Testis (tissue), 3 donors: Measurements from ENCODE around the gene DZIP1L. TPM values are rescaled to one million over a fixed set of nuclear protein-coding genes. Genes with fewer than 3 reads are reported as not detected.

ENCODE experiments used
- DNase-seq: peaks from one replicate; pipeline ENCODE4 v3.0.0-alpha.2; 2019
- H3K27ac ChIP-seq, 2 donors: fragments of 200-600 bp; sonication (generic); one replicate each; pipeline ENCODE4 v1.5.1; 2019
- H3K27me3 ChIP-seq: fragments of 200-600 bp; sonication (generic); one replicate; pipeline ENCODE4 v1.5.1; 2019
- H3K36me3 ChIP-seq: fragments of 200-600 bp; sonication (generic); one replicate; pipeline ENCODE4 v1.5.1; 2017; ENCODE audit warnings: low read depth; ENCODE audit errors: missing control alignments
- H3K4me1 ChIP-seq: fragments of 200-600 bp; sonication (generic); one replicate; pipeline ENCODE4 v1.5.1; 2019
- H3K4me3 ChIP-seq, 2 donors: fragments of 200-600 bp; sonication (generic); one replicate each; pipeline ENCODE4 v1.5.1; 2017 to 2019
- H3K9me3 ChIP-seq: fragments of 200-600 bp; sonication (generic); one replicate; pipeline ENCODE4 v1.5.1; 2017
- POLR2A ChIP-seq: fragments of 450-650 bp; IDR thresholded peaks from one replicate; pipeline ENCODE4 v1.6.1; 2017; ENCODE audit warnings: antibody characterized with exemption, mild to moderate bottlenecking, moderate library complexity
- WGBS, 2 donors: methylation state at CpG; one replicate each; pipeline ENCODE4 v1.1.5; 2018; 5-methylcytosine and 5-hydroxymethylcytosine counted together
- intact Hi-C: fragments of 100-400 bp; cut with DNase I; formaldehyde crosslinking; loops from one replicate; pipeline ENCODE4 v1.15.1; 2023; ENCODE audit warnings: low total_unique reads
- polyA plus RNA-seq: library from polyadenylated mRNA; stranded (reverse); fragments of 350-450 nt; fragmentation: Illumina TruSeq; extraction: RNeasy Lipid Tissue Mini Kit (QIAGEN cat#74804); gene quantifications from one replicate; pipeline ENCODE4 v1.2.3, GENCODE V29; 2014; ENCODE audit warnings: low read depth, low replicate concordance; ENCODE audit not compliant: insufficient read depth
- total RNA-seq, 2 donors: library from RNA; depleted of rRNA; stranded (reverse); fragments of >200 nt; gene quantifications; one replicate each; pipeline ENCODE4 v1.2.3, GENCODE V29; 2016
- TF ChIP-seq, protein P1 (sequence below), 3 experiments: fragments of 450-650 bp in 2 of 3; fragments of 200-600 bp in 1 of 3; sonication (generic) in 1 of 3; IDR thresholded peaks; one replicate each; pipeline ENCODE4 v1.5.1; 2016 to 2019; ENCODE audit warnings: antibody characterized with exemption in 3 of 3, mild to moderate bottlenecking in 2 of 3, moderate library complexity in 1 of 3

Gene DZIP1L
- total and polyA plus RNA-seq, 3 donors from 2014 or later, result 6.6 to 24.6 (median 22.1) TPM

DNA sequence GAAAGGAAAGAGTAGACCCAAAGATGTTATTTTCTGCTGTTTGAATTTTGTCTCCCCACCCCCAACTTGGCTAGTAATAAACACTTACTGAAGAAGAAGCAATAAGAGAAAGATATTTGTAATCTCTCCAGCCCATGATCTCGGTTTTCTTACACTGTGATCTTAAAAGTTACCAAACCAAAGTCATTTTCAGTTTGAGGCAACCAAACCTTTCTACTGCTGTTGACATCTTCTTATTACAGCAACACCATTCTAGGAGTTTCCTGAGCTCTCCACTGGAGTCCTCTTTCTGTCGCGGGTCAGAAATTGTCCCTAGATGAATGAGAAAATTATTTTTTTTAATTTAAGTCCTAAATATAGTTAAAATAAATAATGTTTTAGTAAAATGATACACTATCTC, 83.9 kb downstream of the DZIP1L start:
- 88 to 91% methylated on average over 3 of the region's 3 CpGs for WGBS, 2 donors
- TF ChIP-seq, protein P1, sequence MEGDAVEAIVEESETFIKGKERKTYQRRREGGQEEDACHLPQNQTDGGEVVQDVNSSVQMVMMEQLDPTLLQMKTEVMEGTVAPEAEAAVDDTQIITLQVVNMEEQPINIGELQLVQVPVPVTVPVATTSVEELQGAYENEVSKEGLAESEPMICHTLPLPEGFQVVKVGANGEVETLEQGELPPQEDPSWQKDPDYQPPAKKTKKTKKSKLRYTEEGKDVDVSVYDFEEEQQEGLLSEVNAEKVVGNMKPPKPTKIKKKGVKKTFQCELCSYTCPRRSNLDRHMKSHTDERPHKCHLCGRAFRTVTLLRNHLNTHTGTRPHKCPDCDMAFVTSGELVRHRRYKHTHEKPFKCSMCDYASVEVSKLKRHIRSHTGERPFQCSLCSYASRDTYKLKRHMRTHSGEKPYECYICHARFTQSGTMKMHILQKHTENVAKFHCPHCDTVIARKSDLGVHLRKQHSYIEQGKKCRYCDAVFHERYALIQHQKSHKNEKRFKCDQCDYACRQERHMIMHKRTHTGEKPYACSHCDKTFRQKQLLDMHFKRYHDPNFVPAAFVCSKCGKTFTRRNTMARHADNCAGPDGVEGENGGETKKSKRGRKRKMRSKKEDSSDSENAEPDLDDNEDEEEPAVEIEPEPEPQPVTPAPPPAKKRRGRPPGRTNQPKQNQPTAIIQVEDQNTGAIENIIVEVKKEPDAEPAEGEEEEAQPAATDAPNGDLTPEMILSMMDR (IDR thresholded peaks at IDR 0.05), result no peak
- TF ChIP-seq POLR2A, result no peak
- DNase-seq, result no peak
- Histone ChIP-seq H3K9me3 (no peaks in the 10 kb centered on the region), H3K4me3 (no peak overlapping the region), H3K4me1 (no peaks in the 10 kb centered on the region), H3K27me3 (no peaks in the 10 kb centered on the region), H3K27ac (no peak overlapping the region), H3K36me3 (no peaks in the 10 kb centered on the region)
- intact Hi-C loops, result no loop called here

DNA sequence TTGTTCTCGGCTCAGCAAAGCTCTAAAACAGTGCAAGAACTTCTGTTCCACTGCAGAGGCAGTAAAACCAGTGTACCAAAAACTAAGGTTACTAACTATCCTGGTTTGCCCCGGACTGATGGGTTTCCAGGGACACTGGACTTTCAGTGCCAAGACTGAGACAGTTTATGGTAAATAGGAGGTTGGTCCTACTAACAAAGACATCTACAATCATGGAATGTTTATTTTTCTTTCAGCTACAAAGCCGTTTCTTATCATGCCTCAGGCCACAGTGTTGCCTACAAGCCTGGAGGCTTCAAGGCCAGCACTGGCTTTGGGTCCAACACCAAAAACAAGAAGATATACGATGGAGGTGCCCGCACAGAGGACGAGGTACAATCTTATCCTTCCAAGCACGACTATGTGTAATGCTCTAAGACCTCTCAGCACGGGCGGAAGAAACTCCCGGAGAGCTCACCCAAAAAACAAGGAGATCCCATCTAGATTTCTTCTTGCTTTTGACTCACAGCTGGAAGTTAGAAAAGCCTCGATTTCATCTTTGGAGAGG, 84.6 kb downstream of the DZIP1L start:
- no peak overlapping the region for H3K27ac ChIP-seq
- TF ChIP-seq POLR2A, result no peak
- TF ChIP-seq, protein P1 (IDR thresholded peaks at IDR 0.05), result no peak
- H3K4me1 ChIP-seq, result no peaks in the 10 kb centered on the region
- WGBS, 2 donors, result 67 to 76% methylated on average over 11 of the region's 11 CpGs
- intact Hi-C loops, result no loop called here
- no peak overlapping the region for H3K4me3 ChIP-seq
- H3K36me3 ChIP-seq, result no peaks in the 10 kb centered on the region
- no peaks in the 10 kb centered on the region for H3K27me3 ChIP-seq
- H3K9me3 ChIP-seq, result no peaks in the 10 kb centered on the region
- no peak for DNase-seq

DNA sequence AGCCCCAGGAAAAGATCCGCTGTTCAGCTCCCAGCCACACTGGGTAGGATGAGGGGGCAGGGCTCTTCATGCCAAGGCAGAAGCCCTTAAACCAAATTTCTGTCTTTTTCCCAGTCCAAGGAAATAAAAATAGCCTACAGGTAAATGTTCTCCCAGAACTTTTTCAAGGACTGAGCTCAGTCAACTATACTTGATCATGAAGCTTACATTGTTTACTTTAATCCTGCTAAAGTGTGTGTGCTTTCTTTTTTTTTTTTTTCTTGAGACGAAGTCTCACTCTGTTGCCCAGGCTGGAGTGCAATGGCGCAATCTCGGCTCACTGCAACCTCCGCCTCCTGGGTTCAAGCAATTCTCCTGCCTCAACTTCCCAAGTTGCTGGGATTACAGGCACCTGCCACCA, 87.6 kb downstream of the DZIP1L start:
- DNase-seq, result no peak
- no peak for TF ChIP-seq POLR2A
- TF ChIP-seq, protein P1 (IDR thresholded peaks at IDR 0.05), result no peak
- no peaks in the 10 kb centered on the region for H3K4me1 ChIP-seq
- 93 to 97% methylated on average over 5 of the region's 5 CpGs for WGBS, 2 donors
- H3K27ac ChIP-seq, result no peak overlapping the region
- H3K9me3 ChIP-seq, result no peaks in the 10 kb centered on the region
- H3K36me3 ChIP-seq, result no peaks in the 10 kb centered on the region
- intact Hi-C loops, result no loop called here
- H3K27me3 ChIP-seq, result no peaks in the 10 kb centered on the region
- no peak overlapping the region for H3K4me3 ChIP-seq

- Histone ChIP-seq H3K9me3 (no peaks in the 10 kb centered on the region), H3K4me3 (no peak overlapping the region), H3K27ac (no peak overlapping the region), H3K36me3 (no peaks in the 10 kb centered on the region), H3K4me1 (no peaks in the 10 kb centered on the region), H3K27me3 (no peaks in the 10 kb centered on the region)
- no peak for TF ChIP-seq POLR2A
- TF ChIP-seq, protein P1 (IDR thresholded peaks at IDR 0.05), result no peak
- intact Hi-C loops, result no loop called here
- no peak for DNase-seq
Measured at GRCh38 chr3:138025553-138025952, 89.9 kb downstream of the DZIP1L start.

DNA sequence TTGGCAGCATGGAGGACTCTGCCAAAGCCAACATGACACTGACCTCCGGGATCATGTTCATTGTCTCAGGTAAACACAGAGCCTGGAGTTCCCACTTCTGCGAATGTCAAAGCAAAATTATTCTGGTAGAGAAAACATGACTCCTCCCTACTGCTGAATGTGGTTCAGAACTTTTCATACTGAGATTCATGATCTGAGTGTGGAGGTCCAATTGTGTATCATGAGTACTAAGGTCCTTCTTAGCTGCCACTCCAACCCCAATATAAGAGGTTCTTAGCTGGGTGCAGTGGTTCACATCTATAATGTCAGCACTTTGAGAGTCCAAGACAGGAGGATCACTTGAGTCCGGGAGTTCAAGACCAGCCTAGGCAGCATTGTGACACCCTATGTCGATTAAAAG, 91.7 kb downstream of the DZIP1L start:
- H3K36me3 ChIP-seq, result no peaks in the 10 kb centered on the region

More for the DNA sequence above, 91.7 kb downstream of the DZIP1L start:
- H3K4me3 ChIP-seq, result no peak overlapping the region
- DNase-seq, result no peak
- 95 to 96% methylated on average over 4 of the region's 4 CpGs for WGBS, 2 donors
- H3K27me3 ChIP-seq, result no peaks in the 10 kb centered on the region
- no peaks in the 10 kb centered on the region for H3K4me1 ChIP-seq
- no peak for TF ChIP-seq POLR2A
- TF ChIP-seq, protein P1 (IDR thresholded peaks at IDR 0.05), result no peak
- H3K9me3 ChIP-seq, result no peaks in the 10 kb centered on the region
- H3K27ac ChIP-seq, result no peak overlapping the region
- intact Hi-C loops, result no loop called here
